GM18861 (cell line): ENCODE results near the gene MBIP.

ENCODE experiments used
- ATAC-seq: cut with Tn5 transposase; IDR thresholded peaks from one replicate; pipeline ENCODE4 v1.9.1; 2021; ENCODE audit not compliant: unreplicated experiment

The MBIP gene

GRCh38 chr14:36268121-36268520 lies 52.3 kb downstream of the MBIP start:
- ATAC-seq = no peak

GRCh38 chr14:36264595-36264994 lies 55.8 kb downstream of the MBIP start:
- ATAC-seq = no peak

GRCh38 chr14:36264107-36264506 lies 56.3 kb downstream of the MBIP start:
- ATAC-seq = no peak

- no peak for ATAC-seq
These were observed 59.3 kb downstream of the MBIP start for GRCh38 chr14:36260970-36261640.

GRCh38 chr14:36258241-36258640 lies 62.2 kb downstream of the MBIP start:
- no peak for ATAC-seq

GRCh38 chr14:36256126-36256801 lies 64.2 kb downstream of the MBIP start:
- ATAC-seq = no peak

- ATAC-seq = no peak
These were observed 66.3 kb downstream of the MBIP start for GRCh38 chr14:36254020-36254624.
